ENCODE data around the gene PLA2G2D. TPM values are rescaled to one million over a fixed set of nuclear protein-coding genes. Genes with fewer than 3 reads are reported as not detected.

The PLA2G2D gene
- total RNA-seq, 1 experiment from 2014 or later, result not detected

- no peaks in the 10 kb centered on the region for H3K27me3 ChIP-seq (replicated peaks; ENCODE audit: insufficient read depth, low read depth, low read length, poor library complexity)
- H3K4me3 ChIP-seq (ENCODE audit: low read depth, low read length, poor library complexity, severe bottlenecking), result no peak overlapping the region
- CTCF ChIA-PET, result no interaction called here
- BruUV-seq (replicated peaks), result no TSS peak
- no peaks in the 10 kb centered on the region for H3K36me3 ChIP-seq (ENCODE audit: insufficient read depth, low read length, poor library complexity, severe bottlenecking)
- H3K9me3 ChIP-seq (ENCODE audit: low read depth, low read length, poor library complexity, severe bottlenecking), result no peaks in the 10 kb centered on the region
- intact Hi-C loops (cut with micrococcal nuclease; ENCODE audit: unreplicated experiment), result no loop called here
- DNase-seq (ENCODE audit: low spot score), result no peak
- no peak overlapping the region for H3K27ac ChIP-seq (ENCODE audit: low read depth, low read length, poor library complexity, severe bottlenecking)
- no peaks in the 10 kb centered on the region for H3K4me1 ChIP-seq (ENCODE audit: insufficient read depth, low read length, poor library complexity, severe bottlenecking)
- TF ChIP-seq EZH2 (IDR thresholded peaks at IDR 0.05; ENCODE audit: borderline replicate concordance, low read depth, low read length, poor library complexity, severe bottlenecking) (no peak), CTCF (conservative IDR thresholded peaks at IDR 0.05; ENCODE audit: low read depth, low read length) (0 out of 2 replicates have a peak, but pooled peaks have one; percentile 18)
- POLR2A ChIA-PET (ENCODE audit: low non-redundant PET), result no interaction called here
Measured at GRCh38 chr1:20109223-20109856, 10.0 kb downstream of the PLA2G2D start.

- intact Hi-C loops (cut with micrococcal nuclease; ENCODE audit: unreplicated experiment), result no loop called here
- CTCF ChIA-PET, result no interaction called here
- BruUV-seq (replicated peaks), result no TSS peak
- Histone ChIP-seq H3K4me3 (ENCODE audit: low read depth, low read length, poor library complexity, severe bottlenecking) (no peak overlapping the region), H3K27me3 (replicated peaks; ENCODE audit: insufficient read depth, low read depth, low read length, poor library complexity) (no peaks in the 10 kb centered on the region), H3K9me3 (ENCODE audit: low read depth, low read length, poor library complexity, severe bottlenecking) (no peaks in the 10 kb centered on the region), H3K27ac (ENCODE audit: low read depth, low read length, poor library complexity, severe bottlenecking) (no peak overlapping the region), H3K4me1 (ENCODE audit: insufficient read depth, low read length, poor library complexity, severe bottlenecking) (no peaks in the 10 kb centered on the region), H3K36me3 (ENCODE audit: insufficient read depth, low read length, poor library complexity, severe bottlenecking) (no peaks in the 10 kb centered on the region)
- no peak for TF ChIP-seq EZH2 (IDR thresholded peaks at IDR 0.05; ENCODE audit: borderline replicate concordance, low read depth, low read length, poor library complexity, severe bottlenecking)
- TF ChIP-seq CTCF (conservative IDR thresholded peaks at IDR 0.05; ENCODE audit: low read depth, low read length), result no peak
- no peak for DNase-seq (ENCODE audit: low spot score)
- POLR2A ChIA-PET (ENCODE audit: low non-redundant PET), result no interaction called here
Measured at GRCh38 chr1:20108366-20109123, 10.8 kb downstream of the PLA2G2D start.

GRCh38 chr1:20107796-20108195 is 11.5 kb downstream of the PLA2G2D start:
- Histone ChIP-seq H3K9me3 (ENCODE audit: low read depth, low read length, poor library complexity, severe bottlenecking) (no peaks in the 10 kb centered on the region), H3K4me1 (ENCODE audit: insufficient read depth, low read length, poor library complexity, severe bottlenecking) (no peaks in the 10 kb centered on the region), H3K4me3 (ENCODE audit: low read depth, low read length, poor library complexity, severe bottlenecking) (no peak overlapping the region), H3K27me3 (replicated peaks; ENCODE audit: insufficient read depth, low read depth, low read length, poor library complexity) (no peaks in the 10 kb centered on the region), H3K36me3 (ENCODE audit: insufficient read depth, low read length, poor library complexity, severe bottlenecking) (no peaks in the 10 kb centered on the region), H3K27ac (ENCODE audit: low read depth, low read length, poor library complexity, severe bottlenecking) (no peak overlapping the region)
- POLR2A ChIA-PET (ENCODE audit: low non-redundant PET), result no interaction called here
- CTCF ChIA-PET, result no interaction called here
- TF ChIP-seq CTCF (conservative IDR thresholded peaks at IDR 0.05; ENCODE audit: low read depth, low read length) (no peak), EZH2 (IDR thresholded peaks at IDR 0.05; ENCODE audit: borderline replicate concordance, low read depth, low read length, poor library complexity, severe bottlenecking) (no peak)
- DNase-seq (ENCODE audit: low spot score), result no peak
- intact Hi-C loops (cut with micrococcal nuclease; ENCODE audit: unreplicated experiment), result no loop called here
- no TSS peak for BruUV-seq (replicated peaks)
